ENCODE measurements around the gene COG5. TPM values are rescaled to one million over a fixed set of nuclear protein-coding genes. Genes with fewer than 3 reads are reported as not detected.

COG5 gene
- total and polyA plus RNA-seq, 2 of the 8 experiments (the other 6 are each of a cell fraction or from before 2014, with no cell fraction given) = 10.5 to 28.1 TPM

DNA sequence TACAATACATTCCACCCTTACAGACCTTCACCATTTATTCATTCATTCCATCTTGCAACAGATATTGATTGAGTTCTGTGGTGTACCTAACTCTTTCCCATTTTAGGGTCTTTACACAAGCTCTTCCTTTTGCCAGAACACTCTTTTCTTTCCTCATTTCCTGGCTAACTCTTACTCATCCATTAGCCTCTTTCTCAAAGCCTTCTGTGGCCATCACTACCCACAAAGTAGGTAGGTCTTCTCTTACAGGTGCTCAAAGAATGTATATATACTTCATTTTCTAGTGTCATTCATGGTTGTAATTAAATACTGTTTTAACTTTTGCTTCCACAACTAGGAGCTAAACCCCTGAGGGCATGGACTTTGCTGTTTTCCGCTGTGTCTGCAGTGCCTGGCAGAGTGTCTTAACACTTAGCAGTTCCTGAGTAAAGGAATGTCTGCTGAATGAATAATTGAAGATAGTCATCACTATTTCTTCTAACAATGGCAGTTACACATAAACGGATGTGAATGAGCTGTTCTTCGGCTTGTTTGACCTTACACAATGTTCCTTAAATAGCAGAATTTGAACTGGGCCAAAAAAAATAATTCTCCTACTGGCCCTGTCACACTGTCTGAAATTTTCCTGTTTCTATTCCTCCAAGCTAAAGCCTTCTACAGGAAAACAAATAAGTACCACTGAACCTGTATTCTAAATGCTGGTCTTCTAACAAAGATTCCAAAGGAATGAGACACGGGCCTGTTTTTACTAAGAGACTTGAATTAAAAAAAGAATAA is 31.4 kb upstream of the COG5 start:
- H3K79me1 ChIP-seq (ENCODE audit: low read depth, low read length) = no peaks in the 10 kb centered on the region
- no peak for TF ChIP-seq SAP30 (IDR thresholded peaks at IDR 0.05; ENCODE audit: insufficient read depth, insufficient replicate concordance, low read length)
- TF ChIP-seq BRCA1 (IDR thresholded peaks at IDR 0.05; ENCODE audit: low read depth, low read length) = no peak
- TF ChIP-seq GTF2F1 (IDR thresholded peaks at IDR 0.05; ENCODE audit: borderline replicate concordance, low read depth, low read length) = no peak
- no peak for TF ChIP-seq MAFK (IDR thresholded peaks at IDR 0.05; ENCODE audit: low read depth, low read length)
- TF ChIP-seq SIN3A (conservative IDR thresholded peaks at IDR 0.05 in 1 of 2, IDR thresholded peaks at IDR 0.05 in 1 of 2; ENCODE audit: low read depth in 1 of 2, low read length in 2 of 2) = no peak
- TF ChIP-seq SUZ12 (IDR thresholded peaks at IDR 0.05; ENCODE audit: low read length) = no peak
- no peak for TF ChIP-seq RFX5 (IDR thresholded peaks at IDR 0.05; ENCODE audit: borderline replicate concordance, low read depth, low read length)
- TF ChIP-seq, protein P1, sequence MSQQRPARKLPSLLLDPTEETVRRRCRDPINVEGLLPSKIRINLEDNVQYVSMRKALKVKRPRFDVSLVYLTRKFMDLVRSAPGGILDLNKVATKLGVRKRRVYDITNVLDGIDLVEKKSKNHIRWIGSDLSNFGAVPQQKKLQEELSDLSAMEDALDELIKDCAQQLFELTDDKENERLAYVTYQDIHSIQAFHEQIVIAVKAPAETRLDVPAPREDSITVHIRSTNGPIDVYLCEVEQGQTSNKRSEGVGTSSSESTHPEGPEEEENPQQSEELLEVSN (IDR thresholded peaks at IDR 0.05) = no peak
- TF ChIP-seq TEAD4 (IDR thresholded peaks at IDR 0.05; ENCODE audit: low read depth, low read length) = no peak
- no peak for TF ChIP-seq POLR2AphosphoS5 (IDR thresholded peaks at IDR 0.05; ENCODE audit: low read depth, low read length)
- no peak for TF ChIP-seq CHD1 (IDR thresholded peaks at IDR 0.05; ENCODE audit: low read depth, low read length)
- no peak for TF ChIP-seq ASH2L (IDR thresholded peaks at IDR 0.05; ENCODE audit: low read length)
- no peak for TF ChIP-seq SIX5 (IDR thresholded peaks at IDR 0.05; ENCODE audit: low read depth, low read length)

More for the DNA sequence above, 31.4 kb upstream of the COG5 start:
- Histone ChIP-seq H3K36me3 (ENCODE audit: control insufficient read depth in 2 of 4, insufficient read depth in 4 of 4, low read length in 3 of 4) (no peaks in the 10 kb centered on the region; a peak in 1 of 8 replicates), H2BK5ac (ENCODE audit: low read depth, low read length) (no peak overlapping the region), H4K5ac (ENCODE audit: insufficient read length, low read depth, low read length) (no peak overlapping the region), H3K56ac (replicated peaks; ENCODE audit: insufficient read length, low read depth, low read length) (no peak overlapping the region), H3K27ac (ENCODE audit: low read depth, low read length) (no peak overlapping the region), H4K8ac (ENCODE audit: extremely low read depth, insufficient read depth, low read length) (no peak overlapping the region), H3K4ac (replicated peaks; ENCODE audit: insufficient read length, low read depth, low read length) (no peak overlapping the region), H2BK15ac (ENCODE audit: low read length) (no peak overlapping the region), H3K27me3 (replicated peaks in 1 of 4; ENCODE audit: control insufficient read depth in 3 of 4, extremely low read depth in 1 of 4, insufficient read depth in 3 of 4, low read length in 3 of 4) (no peaks in the 10 kb centered on the region), H3K9ac (replicated peaks in 1 of 4; ENCODE audit: extremely low read depth in 1 of 4, low read depth in 3 of 4, low read length in 3 of 4) (no peak overlapping the region), H4K20me1 (replicated peaks in 1 of 2; ENCODE audit: control insufficient read depth in 1 of 2, insufficient read depth in 2 of 2, low read length in 2 of 2) (no peaks in the 10 kb centered on the region), H3K23me2 (ENCODE audit: low read depth, low read length) (no peaks in the 10 kb centered on the region; the same call in 1 of the 2 replicates), H3K79me2 (ENCODE audit: control insufficient read depth in 1 of 2, insufficient read depth in 2 of 2, low read length in 2 of 2) (no peaks in the 10 kb centered on the region), H2BK20ac (ENCODE audit: low read length) (no peak overlapping the region), H3K4me3 (ENCODE audit: extremely low read depth in 1 of 4, insufficient read depth in 2 of 4, low read depth in 3 of 4, low read length in 4 of 4) (no peak overlapping the region), H3K23ac (ENCODE audit: insufficient read length) (no peak overlapping the region), H4K91ac (replicated peaks; ENCODE audit: insufficient read length, low read length) (no peak overlapping the region), H3K4me2 (ENCODE audit: insufficient read depth in 1 of 2, low read depth in 2 of 2, low read length in 2 of 2) (no peak overlapping the region), H2AFZ (ENCODE audit: low read length) (no peak overlapping the region), H3K4me1 (replicated peaks in 1 of 4; ENCODE audit: control insufficient read depth in 3 of 4, insufficient read depth in 4 of 4, low read length in 3 of 4) (peaks cover 0 to 2% (median 0%) of the 10 kb centered on the region in 4 experiments; a peak in 1 of 7 replicates), H2AK5ac (ENCODE audit: low read depth, low read length) (no peak overlapping the region), H2BK120ac (replicated peaks; ENCODE audit: low read depth, low read length) (no peak overlapping the region), H3K14ac (ENCODE audit: insufficient read length) (no peak overlapping the region), H2BK12ac (ENCODE audit: low read depth, low read length) (no peak overlapping the region), H3K9me3 (ENCODE audit: insufficient read depth in 2 of 2, low read depth in 1 of 2, low read length in 1 of 2) (no peaks in the 10 kb centered on the region), H3K18ac (ENCODE audit: extremely low read depth, low read length) (no peak overlapping the region)
- POLR2A ChIA-PET (ENCODE audit: partially characterized antibody) = no interaction called here
- FAIRE-seq (no peak), DNase-seq (ENCODE audit: low read depth in 1 of 2, low spot score in 2 of 2) (no peak)
- CTCF ChIA-PET (ENCODE audit: partially characterized antibody) = interaction anchor here (1.4 kb wide), 1 partner anchor 11 kb away, joined by 3 read pairs; no protein-coding TSS in a partner anchor
- 90% methylated on average over 4 of the region's 4 CpGs; no CpG with 5 or more reads in 1 of the 2 experiments for WGBS, 2 experiments (ENCODE audit: extremely low coverage in 1 of 2, insufficient coverage in 1 of 2, insufficient read length in 1 of 2, insufficient replicate concordance in 2 of 2, low coverage in 1 of 2, low lambda C conversion rate in 2 of 2, missing lambda C conversion rate in 1 of 2)
